Fibroblast of mammary gland (primary cell): ENCODE data around the gene ABCA7.

Experiments
- DNase-seq: peaks from one replicate; pipeline ENCODE4 v3.0.0-alpha.2; 2010; ENCODE audit warnings: low read depth
- H3K4me3 ChIP-seq: 2 replicates; pipeline ENCODE4 v1.5.1; 2011; ENCODE audit warnings: low read depth, mild to moderate bottlenecking, low read length, moderate library complexity; ENCODE audit not compliant: control insufficient read depth
- TF ChIP-seq, protein P1 (sequence below): conservative IDR thresholded peaks from 2 replicates; pipeline ENCODE4 v1.5.1; 2011; ENCODE audit warnings: low read depth, low read length, inconsistent platforms; ENCODE audit not compliant: control insufficient read depth, insufficient read depth

The ABCA7 gene

DNA sequence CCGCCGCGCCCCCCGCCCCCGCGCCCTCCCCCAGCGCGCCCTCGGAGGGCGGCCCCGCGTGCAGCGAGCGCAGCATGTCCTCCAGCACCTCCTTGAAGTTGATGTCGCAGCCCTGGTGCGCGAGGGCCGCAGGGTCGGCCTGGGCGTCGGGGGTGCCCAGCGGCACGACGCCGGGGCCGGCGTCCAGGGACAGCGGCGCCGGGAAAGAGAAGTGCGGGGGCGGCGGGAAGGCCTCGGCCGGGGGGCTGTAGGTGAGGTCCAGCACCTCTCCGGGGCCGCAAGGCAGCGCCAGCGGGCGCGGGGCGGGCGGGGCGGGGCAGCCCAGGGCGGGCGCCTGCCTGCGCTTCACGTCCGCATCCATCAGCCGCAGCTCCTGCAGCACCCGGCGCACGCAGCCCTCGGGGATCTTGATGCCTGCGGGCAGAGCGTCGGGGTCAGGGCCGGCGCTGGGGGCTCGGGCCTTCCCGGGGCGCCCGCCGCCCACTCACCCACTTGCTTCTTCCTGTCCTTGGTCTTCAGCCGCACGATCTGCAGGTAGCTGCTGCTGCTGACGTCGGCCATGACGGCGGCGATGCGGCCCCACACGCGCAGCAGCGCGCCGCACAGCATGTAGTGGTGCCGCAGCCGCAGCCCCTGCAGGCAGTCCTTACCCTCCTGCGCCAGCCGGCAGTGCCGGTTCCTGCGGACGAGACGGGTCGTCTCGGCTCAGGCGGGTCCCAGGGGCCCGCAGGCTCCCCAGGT lies 68.6 kb downstream of the ABCA7 start:
- TF ChIP-seq, protein P1, sequence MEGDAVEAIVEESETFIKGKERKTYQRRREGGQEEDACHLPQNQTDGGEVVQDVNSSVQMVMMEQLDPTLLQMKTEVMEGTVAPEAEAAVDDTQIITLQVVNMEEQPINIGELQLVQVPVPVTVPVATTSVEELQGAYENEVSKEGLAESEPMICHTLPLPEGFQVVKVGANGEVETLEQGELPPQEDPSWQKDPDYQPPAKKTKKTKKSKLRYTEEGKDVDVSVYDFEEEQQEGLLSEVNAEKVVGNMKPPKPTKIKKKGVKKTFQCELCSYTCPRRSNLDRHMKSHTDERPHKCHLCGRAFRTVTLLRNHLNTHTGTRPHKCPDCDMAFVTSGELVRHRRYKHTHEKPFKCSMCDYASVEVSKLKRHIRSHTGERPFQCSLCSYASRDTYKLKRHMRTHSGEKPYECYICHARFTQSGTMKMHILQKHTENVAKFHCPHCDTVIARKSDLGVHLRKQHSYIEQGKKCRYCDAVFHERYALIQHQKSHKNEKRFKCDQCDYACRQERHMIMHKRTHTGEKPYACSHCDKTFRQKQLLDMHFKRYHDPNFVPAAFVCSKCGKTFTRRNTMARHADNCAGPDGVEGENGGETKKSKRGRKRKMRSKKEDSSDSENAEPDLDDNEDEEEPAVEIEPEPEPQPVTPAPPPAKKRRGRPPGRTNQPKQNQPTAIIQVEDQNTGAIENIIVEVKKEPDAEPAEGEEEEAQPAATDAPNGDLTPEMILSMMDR: no peak
- H3K4me3 ChIP-seq: no peak overlapping the region
- DNase-seq: no peak

- DNase-seq: no peak
- no peak overlapping the region for H3K4me3 ChIP-seq
- TF ChIP-seq, protein P1: no peak
Measured at GRCh38 chr19:1109032-1109551, 69.2 kb downstream of the ABCA7 start.

DNA sequence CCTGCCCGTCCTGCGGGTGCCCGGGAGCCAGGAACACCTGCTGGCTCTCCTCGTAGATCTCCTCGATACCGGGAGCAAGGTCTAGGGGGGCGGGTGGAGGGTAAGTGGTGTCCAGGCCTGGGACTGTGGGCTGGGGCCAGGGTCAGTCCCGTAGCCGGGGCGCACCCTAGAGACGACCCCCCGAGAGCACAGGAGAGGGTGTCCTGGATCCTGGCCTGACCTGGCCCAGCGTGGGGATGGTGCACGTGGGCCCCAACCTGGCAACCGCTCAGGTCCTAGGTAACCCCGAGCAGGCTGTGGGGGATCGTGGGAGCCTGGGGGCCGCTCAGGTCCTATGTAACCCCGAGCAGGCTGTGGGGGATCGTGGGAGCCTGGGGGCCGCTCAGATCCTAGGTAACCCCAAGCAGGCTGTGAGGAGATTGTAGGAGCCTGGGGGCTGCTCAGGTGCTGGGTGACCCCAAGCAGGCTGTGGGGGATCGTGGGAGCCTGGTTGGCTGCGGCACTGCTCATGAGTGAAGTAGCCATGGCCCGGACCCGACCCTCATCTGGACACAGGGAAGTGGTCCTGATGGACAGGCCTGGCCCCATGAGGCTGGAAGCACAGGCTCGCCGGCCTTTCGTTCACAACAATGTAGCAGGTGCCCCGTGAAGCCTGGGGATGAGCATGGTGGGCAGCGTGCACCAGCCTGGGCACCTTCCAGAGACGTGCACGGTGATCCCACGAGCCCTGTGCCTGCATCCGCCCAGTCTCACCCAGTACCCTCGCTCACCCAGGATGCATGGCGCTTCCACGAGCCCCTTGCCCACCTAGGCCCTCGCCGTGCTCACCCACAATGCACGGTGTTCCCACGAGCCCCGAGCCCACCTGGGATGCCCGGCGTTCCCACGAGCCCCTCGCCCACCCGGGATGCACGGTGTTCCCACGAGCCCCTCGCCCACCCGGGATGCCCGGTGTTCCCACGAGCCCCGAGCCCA lies 70.1 kb downstream of the ABCA7 start:
- no peak for DNase-seq
- H3K4me3 ChIP-seq: no peak overlapping the region
- TF ChIP-seq, protein P1: no peak

- no peak for DNase-seq
- TF ChIP-seq, protein P1: no peak
- H3K4me3 ChIP-seq: no peak overlapping the region
Measured at GRCh38 chr19:1110809-1111640, 71.1 kb downstream of the ABCA7 start.

- DNase-seq: no peak
- TF ChIP-seq, protein P1: no peak
- H3K4me3 ChIP-seq: no peak overlapping the region
Measured at GRCh38 chr19:1111641-1112267, 71.8 kb downstream of the ABCA7 start.
